ENCODE measurements around the gene CAPN9.

CAPN9 gene

DNA sequence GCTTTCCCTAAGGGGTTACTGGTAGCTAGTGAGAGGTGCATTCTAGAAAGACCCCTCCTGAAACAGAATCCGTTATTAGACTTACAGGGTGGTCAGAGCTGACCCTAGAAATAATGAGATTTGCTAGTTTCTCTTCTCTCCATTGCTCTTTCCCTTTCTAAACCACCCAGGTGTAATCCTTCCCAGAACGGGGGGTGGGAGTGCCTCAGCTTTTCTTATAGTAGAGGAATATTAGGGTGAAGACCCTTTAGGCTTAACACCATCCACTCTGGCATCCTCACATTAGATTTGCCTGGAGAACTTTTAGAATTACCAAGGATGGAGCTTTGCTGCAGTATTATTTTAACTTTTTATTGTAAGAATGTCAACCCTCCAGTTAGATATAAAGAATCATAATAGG is 49.4 kb downstream of the CAPN9 start:
- FAIRE-seq, result no peak
- no peak for DNase-seq (ENCODE audit: insufficient read length)
- TF ChIP-seq POLR2A (IDR thresholded peaks at IDR 0.05; ENCODE audit: low read depth, low read length) (no peak), POLR2AphosphoS5 (IDR thresholded peaks at IDR 0.05; ENCODE audit: low read depth, low read length) (no peak), TAF1 (IDR thresholded peaks at IDR 0.05; ENCODE audit: borderline replicate concordance, low read depth, low read length) (no peak)

DNA sequence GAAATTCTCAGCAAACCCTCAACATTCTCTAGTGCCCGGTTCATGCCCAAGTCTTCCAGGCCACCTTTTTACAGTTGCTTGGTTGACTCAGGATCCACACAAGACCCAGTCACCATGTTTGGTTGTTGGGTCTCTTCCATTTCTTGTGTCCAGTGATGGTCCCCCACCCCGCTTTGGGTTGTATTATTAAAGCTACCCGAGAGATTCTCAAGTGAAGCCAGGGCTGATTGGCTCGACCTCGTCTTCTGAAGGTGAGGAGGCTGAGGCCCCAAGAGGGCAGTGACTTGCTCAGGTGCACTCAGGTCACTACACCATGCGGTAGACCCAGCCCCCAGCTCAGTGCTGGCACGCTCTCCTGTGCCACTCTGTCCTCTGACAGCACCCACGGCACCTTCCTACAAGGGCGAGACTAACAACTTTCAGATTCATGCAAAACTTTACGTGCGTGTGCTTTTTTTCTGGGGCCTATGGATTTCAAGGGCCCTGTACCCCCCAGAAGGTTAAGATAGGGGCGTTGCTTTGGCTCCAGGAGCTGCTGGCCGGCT is 50.3 kb downstream of the CAPN9 start:
- DNase-seq (ENCODE audit: insufficient read length), result no peak
- no peak for TF ChIP-seq TAF1 (IDR thresholded peaks at IDR 0.05; ENCODE audit: borderline replicate concordance, low read depth, low read length)
- TF ChIP-seq POLR2AphosphoS5 (IDR thresholded peaks at IDR 0.05; ENCODE audit: low read depth, low read length), result no peak
- no peak for TF ChIP-seq POLR2A (IDR thresholded peaks at IDR 0.05; ENCODE audit: low read depth, low read length)
- FAIRE-seq, result no peak

DNA sequence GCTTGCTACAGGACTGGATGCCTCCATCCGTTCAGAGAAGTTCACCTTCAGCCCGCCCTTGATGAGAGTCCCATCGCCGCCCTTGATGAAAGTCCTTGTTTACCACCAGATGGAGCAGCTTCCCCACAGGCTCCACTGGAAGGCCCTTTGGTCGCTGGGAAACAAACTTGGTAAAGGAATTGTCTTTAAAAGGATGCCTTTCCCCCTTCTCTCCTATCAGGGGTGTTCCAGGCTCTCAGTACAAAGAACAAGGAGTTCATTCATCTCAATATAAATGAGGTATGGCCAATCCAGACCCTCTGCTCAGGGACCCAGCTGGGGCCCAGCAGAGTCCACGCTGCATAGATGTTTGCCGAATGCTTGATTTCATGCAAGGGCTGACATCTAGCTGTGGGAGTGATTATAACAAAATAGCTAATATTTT is 50.8 kb downstream of the CAPN9 start:
- FAIRE-seq (no peak), DNase-seq (ENCODE audit: insufficient read length) (no peak)

DNA sequence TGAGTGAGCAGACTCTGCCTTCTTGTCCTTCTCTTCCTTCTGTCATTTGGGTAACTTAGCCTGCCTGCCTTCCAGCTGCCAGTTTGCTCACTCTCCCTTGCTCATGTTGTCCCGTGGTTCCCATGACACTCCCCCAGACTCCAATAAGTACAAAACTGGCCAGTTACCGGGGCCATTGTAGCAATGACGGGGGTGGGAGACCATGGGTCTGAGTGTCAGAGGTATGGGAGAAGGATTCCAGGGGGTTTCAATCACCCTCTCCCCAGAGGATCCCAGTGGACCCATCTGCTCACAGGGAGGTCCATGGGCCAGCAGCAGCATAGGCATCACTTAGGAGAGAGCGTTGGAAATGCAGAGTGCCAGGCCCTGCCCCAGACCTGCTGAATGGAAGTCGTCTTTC is 51.3 kb downstream of the CAPN9 start:
- TF ChIP-seq POLR2AphosphoS5 (IDR thresholded peaks at IDR 0.05; ENCODE audit: low read depth, low read length) (no peak), TAF1 (IDR thresholded peaks at IDR 0.05; ENCODE audit: borderline replicate concordance, low read depth, low read length) (no peak), POLR2A (IDR thresholded peaks at IDR 0.05; ENCODE audit: low read depth, low read length) (no peak)
- no peak for FAIRE-seq
- DNase-seq (ENCODE audit: insufficient read length), result no peak

More for the DNA sequence above, 50.8 kb downstream of the CAPN9 start:
- no peak for TF ChIP-seq TAF1 (IDR thresholded peaks at IDR 0.05; ENCODE audit: borderline replicate concordance, low read depth, low read length)
- no peak for TF ChIP-seq POLR2AphosphoS5 (IDR thresholded peaks at IDR 0.05; ENCODE audit: low read depth, low read length)
- TF ChIP-seq POLR2A (IDR thresholded peaks at IDR 0.05; ENCODE audit: low read depth, low read length), result no peak

DNA sequence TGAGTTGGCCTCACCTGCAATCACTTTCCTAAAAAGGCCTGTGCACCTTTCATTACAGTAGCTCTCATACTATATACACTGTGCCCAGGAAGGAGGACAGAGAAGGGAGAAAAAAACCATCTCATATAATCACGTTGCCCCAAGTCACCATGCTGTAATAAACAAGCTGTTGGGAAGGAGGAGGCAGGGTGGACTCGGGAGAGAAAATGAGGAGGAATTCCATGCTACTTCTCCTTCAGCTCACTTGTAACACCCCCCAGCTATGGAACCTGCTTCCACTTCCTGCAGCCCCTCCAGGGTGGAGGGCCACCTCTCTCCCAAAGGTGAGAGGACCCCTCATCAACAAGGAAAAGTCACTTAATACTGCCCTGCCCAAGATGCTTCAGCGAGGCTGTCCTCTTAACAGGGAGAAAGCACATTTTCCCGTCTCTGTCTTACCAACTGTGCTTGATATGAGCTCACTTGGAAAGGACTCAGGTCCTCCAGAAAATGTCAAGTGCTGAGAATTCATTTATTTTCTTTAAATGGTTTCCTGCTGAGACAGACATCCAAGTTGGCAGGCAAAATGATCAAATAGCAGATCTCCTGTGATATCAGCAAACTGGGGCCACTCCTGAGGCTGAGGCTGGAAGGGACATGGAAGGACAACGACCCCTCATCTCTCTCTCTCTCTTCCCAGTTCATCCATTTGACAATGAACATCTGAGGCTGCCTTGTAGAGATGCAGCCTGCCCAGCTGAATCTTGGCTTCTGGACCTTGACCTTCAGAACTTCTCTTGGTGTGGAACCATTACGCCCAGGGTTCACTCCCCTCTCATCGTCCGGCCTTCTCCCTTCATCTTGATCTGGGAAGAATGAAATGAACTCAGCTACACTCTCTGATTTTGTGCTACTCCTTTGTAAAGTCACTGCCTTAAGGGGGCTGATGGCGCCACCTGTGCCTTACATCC is 54.0 kb downstream of the CAPN9 start:
- DNase-seq (ENCODE audit: insufficient read length), result no peak
- no peak for FAIRE-seq
- TF ChIP-seq POLR2A (IDR thresholded peaks at IDR 0.05; ENCODE audit: low read depth, low read length), result no peak
- no peak for TF ChIP-seq TAF1 (IDR thresholded peaks at IDR 0.05; ENCODE audit: borderline replicate concordance, low read depth, low read length)
- TF ChIP-seq POLR2AphosphoS5 (IDR thresholded peaks at IDR 0.05; ENCODE audit: low read depth, low read length), result no peak

DNA sequence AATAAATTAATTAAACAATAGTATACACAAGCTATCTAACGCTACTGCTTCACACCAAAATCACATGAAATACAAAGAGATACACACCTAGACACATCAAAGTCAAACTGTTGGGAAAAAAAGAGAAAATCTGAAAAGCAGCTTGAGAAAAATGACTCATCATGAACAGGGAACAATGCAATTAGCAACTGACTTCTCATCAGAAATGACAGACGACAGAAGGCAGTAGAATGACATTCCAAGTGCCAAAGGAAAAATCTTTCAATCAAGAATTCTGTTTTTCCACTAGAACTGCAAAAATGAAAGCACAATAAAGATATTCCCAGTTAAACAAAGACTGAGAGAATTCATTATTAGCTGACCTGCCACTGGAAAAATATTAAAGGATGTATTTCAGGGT is 57.2 kb downstream of the CAPN9 start:
- DNase-seq (ENCODE audit: insufficient read length), result no peak
- no peak for TF ChIP-seq POLR2AphosphoS5 (IDR thresholded peaks at IDR 0.05; ENCODE audit: low read depth, low read length)
- TF ChIP-seq POLR2A (IDR thresholded peaks at IDR 0.05; ENCODE audit: low read depth, low read length), result no peak
- no peak for TF ChIP-seq TAF1 (IDR thresholded peaks at IDR 0.05; ENCODE audit: borderline replicate concordance, low read depth, low read length)
- no peak for FAIRE-seq

DNA sequence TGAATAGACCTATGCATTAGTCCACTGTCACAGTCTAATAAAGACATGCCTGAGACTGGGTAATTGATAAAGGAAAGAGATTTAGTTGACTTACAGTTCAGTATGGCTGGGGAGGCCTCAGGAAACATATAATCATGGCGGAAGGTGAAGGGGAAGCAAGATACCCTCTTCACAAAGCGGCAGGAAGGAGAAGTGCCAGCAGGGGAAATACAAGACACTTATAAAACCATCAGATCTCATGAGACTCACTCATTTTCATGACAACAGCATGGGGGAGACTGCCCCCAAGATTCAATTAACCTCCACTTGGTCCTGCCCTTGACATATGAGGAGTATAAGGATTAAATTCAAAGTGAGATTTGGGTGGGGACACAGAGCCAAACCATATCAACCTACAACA is 59.4 kb downstream of the CAPN9 start:
- DNase-seq (ENCODE audit: insufficient read length) (no peak), FAIRE-seq (no peak)
- no peak for TF ChIP-seq POLR2AphosphoS5 (IDR thresholded peaks at IDR 0.05; ENCODE audit: low read depth, low read length)
- no peak for TF ChIP-seq TAF1 (IDR thresholded peaks at IDR 0.05; ENCODE audit: borderline replicate concordance, low read depth, low read length)
- no peak for TF ChIP-seq POLR2A (IDR thresholded peaks at IDR 0.05; ENCODE audit: low read depth, low read length)

DNA sequence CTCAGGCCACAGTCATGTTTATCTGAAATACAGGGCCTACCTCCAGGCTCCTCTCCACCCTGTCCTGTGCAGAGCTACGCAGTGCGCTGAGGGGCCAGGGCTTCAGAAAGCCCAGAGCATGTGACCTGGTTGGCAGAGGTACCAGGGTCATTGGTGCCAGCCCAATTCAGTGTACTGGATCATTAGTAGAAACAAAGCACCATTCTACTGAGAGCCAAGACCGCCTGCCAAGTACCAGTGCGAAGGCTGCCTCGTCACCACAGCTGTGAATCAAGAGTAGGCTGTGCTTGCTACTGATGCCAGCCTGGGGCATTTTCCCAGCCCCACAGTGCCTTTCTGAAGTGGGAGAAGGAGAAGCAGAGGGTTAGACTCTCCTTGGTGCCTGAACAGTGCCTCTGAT is 59.8 kb downstream of the CAPN9 start:
- DNase-seq (ENCODE audit: insufficient read length), result no peak
- TF ChIP-seq POLR2AphosphoS5 (IDR thresholded peaks at IDR 0.05; ENCODE audit: low read depth, low read length) (no peak), POLR2A (IDR thresholded peaks at IDR 0.05; ENCODE audit: low read depth, low read length) (no peak), TAF1 (IDR thresholded peaks at IDR 0.05; ENCODE audit: borderline replicate concordance, low read depth, low read length) (no peak)
- no peak for FAIRE-seq

DNA sequence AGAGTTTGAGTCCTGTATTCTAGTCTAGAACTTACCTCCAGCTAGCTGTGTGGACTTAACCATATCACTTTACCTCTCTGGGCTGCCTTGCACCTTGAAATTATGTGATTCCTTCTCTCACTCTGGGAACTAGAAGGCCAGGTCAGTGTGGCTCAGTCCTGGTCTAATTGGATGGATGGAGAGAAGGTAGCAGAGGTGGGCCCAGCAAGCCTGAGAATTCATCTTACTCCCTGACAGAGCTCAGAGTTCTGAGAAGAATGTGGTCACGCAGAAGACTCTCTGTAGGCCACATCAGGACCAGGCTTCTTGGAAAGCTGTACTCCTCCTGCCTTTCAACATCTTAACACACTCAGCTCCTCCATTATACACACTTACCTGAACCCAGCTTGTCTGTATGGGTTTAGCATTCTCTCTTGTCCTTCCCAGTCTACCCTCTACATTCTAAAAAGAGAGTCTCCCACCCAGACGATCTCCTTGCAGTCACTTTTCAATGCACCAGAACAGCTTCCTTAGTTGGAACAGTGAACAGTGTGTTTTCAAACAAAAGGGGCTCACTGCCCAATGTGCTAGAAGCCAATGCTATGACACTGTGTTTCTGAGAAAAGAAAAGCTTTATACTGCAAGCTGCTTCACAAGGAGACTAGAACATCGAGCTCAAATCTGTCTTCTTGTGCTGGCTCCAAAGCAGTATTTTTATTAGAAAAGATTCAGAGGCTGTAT is 60.5 kb downstream of the CAPN9 start:
- no peak for DNase-seq (ENCODE audit: insufficient read length)
- no peak for FAIRE-seq
- TF ChIP-seq POLR2A (IDR thresholded peaks at IDR 0.05; ENCODE audit: low read depth, low read length) (no peak), POLR2AphosphoS5 (IDR thresholded peaks at IDR 0.05; ENCODE audit: low read depth, low read length) (no peak), TAF1 (IDR thresholded peaks at IDR 0.05; ENCODE audit: borderline replicate concordance, low read depth, low read length) (no peak)

DNA sequence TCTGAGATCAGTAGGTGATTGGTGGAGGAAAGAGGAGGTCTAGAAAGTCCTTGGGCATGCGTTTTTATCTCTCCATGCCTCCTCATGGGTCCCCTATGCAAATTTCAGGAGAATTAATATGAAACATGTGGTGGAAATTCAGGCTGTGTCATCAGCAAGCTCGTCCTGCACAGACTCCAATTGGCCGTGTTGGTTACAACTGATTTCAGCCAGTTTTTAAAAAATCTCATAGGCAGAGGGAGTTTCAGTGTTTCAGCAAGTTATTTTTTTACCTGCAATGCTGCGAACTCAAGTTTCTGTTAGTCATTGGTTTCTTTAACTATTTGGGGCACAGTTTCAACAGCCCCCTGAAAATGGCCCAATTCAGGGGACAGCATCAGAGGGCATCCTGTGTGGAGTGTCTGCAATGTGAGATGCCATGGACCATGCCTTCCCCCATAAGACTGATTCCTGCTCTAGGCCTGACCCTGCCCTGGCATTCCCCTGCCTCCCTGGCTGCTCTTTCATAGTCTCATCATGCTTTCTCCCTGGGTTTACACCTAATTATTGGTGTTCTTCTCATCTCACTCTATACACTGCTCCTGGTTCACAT is 61.2 kb downstream of the CAPN9 start:
- FAIRE-seq, result no peak

More for the DNA sequence above, 61.2 kb downstream of the CAPN9 start:
- TF ChIP-seq POLR2A (IDR thresholded peaks at IDR 0.05; ENCODE audit: low read depth, low read length) (no peak), POLR2AphosphoS5 (IDR thresholded peaks at IDR 0.05; ENCODE audit: low read depth, low read length) (no peak)
- no peak for DNase-seq (ENCODE audit: insufficient read length)

All from GM12892 (cell line).